Neuronal stem cell (in vitro differentiated cells): ENCODE measurements around the gene C4orf33.

Experiments used
- DNase-seq: peaks from one replicate; pipeline ENCODE4 v3.0.0-alpha.2; 2013; ENCODE audit warnings: low spot score
- H2AFZ ChIP-seq: one replicate; pipeline ENCODE4 v1.6.1; 2013; ENCODE audit warnings: mild to moderate bottlenecking, low read length, inconsistent platforms
- H2AK5ac ChIP-seq: 2 replicates; pipeline ENCODE4 v1.6.1; 2013; ENCODE audit warnings: low read depth, mild to moderate bottlenecking, inconsistent platforms, low read length, moderate library complexity, mixed read lengths
- H2BK120ac ChIP-seq: 2 replicates; pipeline ENCODE4 v1.6.1; 2013; ENCODE audit warnings: low read depth, mild to moderate bottlenecking, inconsistent platforms, low read length, moderate library complexity, mixed read lengths
- H2BK12ac ChIP-seq: one replicate; pipeline ENCODE4 v1.6.1; 2013; ENCODE audit warnings: low read length, inconsistent platforms
- H2BK15ac ChIP-seq: 2 replicates; pipeline ENCODE4 v1.6.1; 2013; ENCODE audit warnings: mild to moderate bottlenecking, low read length, inconsistent platforms, mixed read lengths
- H2BK5ac ChIP-seq: one replicate; pipeline ENCODE4 v1.6.1; 2013; ENCODE audit warnings: inconsistent platforms, mild to moderate bottlenecking, low read length, moderate library complexity
- H3K14ac ChIP-seq: one replicate; pipeline ENCODE4 v1.6.1; 2013; ENCODE audit warnings: low read length, inconsistent platforms
- H3K18ac ChIP-seq: 2 replicates; pipeline ENCODE4 v1.6.1; 2013; ENCODE audit warnings: low read length, inconsistent platforms
- H3K23ac ChIP-seq: 2 replicates; pipeline ENCODE4 v1.6.1; 2013; ENCODE audit warnings: low read depth, mild to moderate bottlenecking, mixed read lengths, low read length, inconsistent platforms; ENCODE audit not compliant: poor library complexity
- H3K27ac ChIP-seq: replicated peaks from 3 replicates; pipeline ENCODE4 v1.5.1; 2013; ENCODE audit warnings: low read length, inconsistent platforms
- H3K27me3 ChIP-seq, 3 experiments: 2 replicates each; pipeline ENCODE4 v1.6.1; 2013; ENCODE audit warnings: low read length in 3 of 3, mild to moderate bottlenecking in 2 of 3, inconsistent platforms in 1 of 3, low read depth in 1 of 3, mixed read lengths in 1 of 3, moderate library complexity in 1 of 3; ENCODE audit not compliant: control insufficient read depth in 3 of 3, insufficient read depth in 3 of 3
- H3K36me3 ChIP-seq, 2 donors: replicated peaks in 1 of 2; 2 replicates each; pipeline ENCODE4 v1.6.1; 2013; ENCODE audit warnings: low read length in 2 of 2; ENCODE audit not compliant: control insufficient read depth in 2 of 2, insufficient read depth in 2 of 2
- H3K4ac ChIP-seq: 2 replicates; pipeline ENCODE4 v1.6.1; 2013; ENCODE audit warnings: inconsistent platforms, mild to moderate bottlenecking, low read length, moderate library complexity
- H3K4me1 ChIP-seq, 2 donors: 1 replicate in 1 of 2; 2 replicates in 1 of 2; pipeline ENCODE4 v1.6.1; 2013; ENCODE audit warnings: low read length in 2 of 2, low read depth in 1 of 2; ENCODE audit not compliant: control insufficient read depth in 2 of 2, insufficient read depth in 1 of 2
- H3K4me2 ChIP-seq: one replicate; pipeline ENCODE4 v1.6.1; 2013; ENCODE audit warnings: mild to moderate bottlenecking, low read length, inconsistent platforms; ENCODE audit not compliant: insufficient read depth, poor library complexity, severe bottlenecking
- H3K4me3 ChIP-seq, 2 donors: 2 replicates each; pipeline ENCODE4 v1.5.1; 2013; ENCODE audit warnings: low read length in 2 of 2, mild to moderate bottlenecking in 2 of 2, inconsistent platforms in 1 of 2, moderate library complexity in 1 of 2
- H3K79me1 ChIP-seq: one replicate; pipeline ENCODE4 v1.6.1; 2013; ENCODE audit warnings: low read depth, mild to moderate bottlenecking, inconsistent platforms, low read length, moderate library complexity
- H3K9ac ChIP-seq: one replicate; pipeline ENCODE4 v1.6.1; 2013; ENCODE audit warnings: mild to moderate bottlenecking, low read depth, low read length, inconsistent platforms; ENCODE audit not compliant: poor library complexity
- H3K9me3 ChIP-seq, 2 donors: replicated peaks in 1 of 2; 2 replicates each; pipeline versions ENCODE3 to v1.6.1; 2013; ENCODE audit warnings: low read length in 2 of 2, mild to moderate bottlenecking in 2 of 2, inconsistent platforms in 1 of 2, low read depth in 1 of 2, mixed read lengths in 1 of 2, moderate library complexity in 1 of 2; ENCODE audit not compliant: control insufficient read depth in 2 of 2, insufficient read depth in 1 of 2
- H4K8ac ChIP-seq: one replicate; pipeline ENCODE4 v1.6.1; 2013; ENCODE audit warnings: low read depth, mild to moderate bottlenecking, inconsistent platforms, low read length, moderate library complexity
- H4K91ac ChIP-seq: one replicate; pipeline ENCODE4 v1.6.1; 2013; ENCODE audit warnings: low read length, low read depth, mild to moderate bottlenecking, inconsistent platforms; ENCODE audit not compliant: poor library complexity
- WGBS, 2 donors: extraction: QIAGEN DNeasy Blood & Tissue Kit; methylation state at CpG; one replicate each; pipeline ENCODE4 v1.1.7; 2013; ENCODE audit warnings: missing lambda C conversion rate in 2 of 2, mixed read lengths in 1 of 2; ENCODE audit not compliant: insufficient read length in 2 of 2, insufficient replicate concordance in 1 of 2; ENCODE audit errors: extremely low coverage in 2 of 2; 5-methylcytosine and 5-hydroxymethylcytosine counted together

The C4orf33 gene

GRCh38 chr4:129093191-129093920 is 2.6 kb upstream of the C4orf33 start, which contains the start of gene SCLT1:
TSS of gene SCLT1 (minus strand) at chr4:129093539. CDS start at chr4:129093103, 436 bp downstream.
- peak within 1 kb of the TSS; percentile 79 for H3K27ac ChIP-seq
- H2BK12ac ChIP-seq, result no peak within 1 kb of the TSS
- peak within 1 kb of the TSS; percentile 82 for H3K9ac ChIP-seq
- H3K4me3 ChIP-seq, result peak within 1 kb of the TSS; percentile 80 to 94
- H3K79me1 ChIP-seq, result no peaks in the 10 kb centered on the region
- H4K8ac ChIP-seq, result no peak within 1 kb of the TSS
- peak within 1 kb of the TSS; percentile 47 for H2BK5ac ChIP-seq
- H2BK15ac ChIP-seq, result no peak within 1 kb of the TSS
- H3K4ac ChIP-seq, result no peak within 1 kb of the TSS
- H3K23ac ChIP-seq, result peak within 1 kb of the TSS; percentile 92
- no peaks in the 10 kb centered on the region for H3K27me3 ChIP-seq
- H2BK120ac ChIP-seq, result no peak within 1 kb of the TSS
- H3K14ac ChIP-seq, result no peak within 1 kb of the TSS
- peak within 1 kb of the TSS; percentile 42 for H3K4me2 ChIP-seq
- H3K4me1 ChIP-seq, result peaks cover 0 to 3% of the 10 kb centered on the region in 2 donors
- H4K91ac ChIP-seq, result no peak within 1 kb of the TSS
- WGBS, 2 donors, result no CpG with 5 or more reads among the region's 57 CpGs
- H2AK5ac ChIP-seq, result no peak within 1 kb of the TSS
- H3K18ac ChIP-seq, result peak within 1 kb of the TSS; percentile 22
- H3K9me3 ChIP-seq, result peaks cover 0 to 5% of the 10 kb centered on the region in 2 donors
- H2AFZ ChIP-seq, result peak within 1 kb of the TSS; percentile 98
- no peaks in the 10 kb centered on the region for H3K36me3 ChIP-seq
- DNase-seq, result peak; percentile 94

- WGBS, 2 donors, result no CpG with 5 or more reads among the region's 3 CpGs
- no peak overlapping the region for H3K23ac ChIP-seq
- no peak overlapping the region for H2AFZ ChIP-seq
- no peaks in the 10 kb centered on the region for H3K27me3 ChIP-seq
- no peak overlapping the region for H2AK5ac ChIP-seq
- H3K14ac ChIP-seq, result no peak overlapping the region
- H3K9me3 ChIP-seq, result peaks cover 0 to 5% of the 10 kb centered on the region in 2 donors
- H4K8ac ChIP-seq, result no peak overlapping the region
- H2BK120ac ChIP-seq, result no peak overlapping the region
- no peak overlapping the region for H3K4me3 ChIP-seq
- peaks cover 0 to 3% of the 10 kb centered on the region in 2 donors for H3K4me1 ChIP-seq
- no peak overlapping the region for H2BK5ac ChIP-seq
- H3K4ac ChIP-seq, result no peak overlapping the region
- H2BK12ac ChIP-seq, result no peak overlapping the region
- H3K79me1 ChIP-seq, result no peaks in the 10 kb centered on the region
- no peak for DNase-seq
- no peak overlapping the region for H3K27ac ChIP-seq
- H3K18ac ChIP-seq, result no peak overlapping the region
- H3K36me3 ChIP-seq, result no peaks in the 10 kb centered on the region
- H4K91ac ChIP-seq, result no peak overlapping the region
- H2BK15ac ChIP-seq, result no peak overlapping the region
- H3K9ac ChIP-seq, result no peak overlapping the region
- H3K4me2 ChIP-seq, result no peak overlapping the region
These were observed 1.6 kb upstream of the C4orf33 start for GRCh38 chr4:129094347-129094746.

GRCh38 chr4:129098531-129099001 is 2.6 kb downstream of the C4orf33 start:
- Histone ChIP-seq H3K27ac (no peak overlapping the region), H4K8ac (no peak overlapping the region), H3K4me3 (no peak overlapping the region), H3K14ac (no peak overlapping the region), H2AFZ (peak overlapping the region; percentile 67), H2AK5ac (no peak overlapping the region), H3K36me3 (peaks cover 0 to 2% of the 10 kb centered on the region in 2 donors), H4K91ac (no peak overlapping the region), H3K27me3 (no peaks in the 10 kb centered on the region), H2BK12ac (no peak overlapping the region), H3K4ac (no peak overlapping the region), H3K23ac (no peak overlapping the region), H3K9me3 (no peaks in the 10 kb centered on the region), H3K4me1 (peaks cover 0 to 2% of the 10 kb centered on the region in 2 donors), H2BK5ac (no peak overlapping the region), H3K79me1 (no peaks in the 10 kb centered on the region), H3K4me2 (no peak overlapping the region), H3K18ac (no peak overlapping the region), H2BK120ac (no peak overlapping the region), H3K9ac (no peak overlapping the region), H2BK15ac (no peak overlapping the region)
- no peak for DNase-seq

- H4K91ac ChIP-seq, result no peak overlapping the region
- H2BK12ac ChIP-seq, result no peak overlapping the region
- no peak overlapping the region for H2BK15ac ChIP-seq
- H3K23ac ChIP-seq, result no peak overlapping the region
- no peak overlapping the region for H2BK120ac ChIP-seq
- no peak overlapping the region for H3K4ac ChIP-seq
- no peak overlapping the region for H3K14ac ChIP-seq
- no peak overlapping the region for H3K27ac ChIP-seq
- no peak overlapping the region for H2AFZ ChIP-seq
- no peak overlapping the region for H3K4me3 ChIP-seq
- H2BK5ac ChIP-seq, result no peak overlapping the region
- no peak for DNase-seq
- no peaks in the 10 kb centered on the region for H3K27me3 ChIP-seq
- H3K4me1 ChIP-seq, result peaks cover 0 to 5% of the 10 kb centered on the region in 2 donors
- H4K8ac ChIP-seq, result no peak overlapping the region
- no peaks in the 10 kb centered on the region for H3K9me3 ChIP-seq
- no peaks in the 10 kb centered on the region for H3K79me1 ChIP-seq
- no peak overlapping the region for H2AK5ac ChIP-seq
- H3K36me3 ChIP-seq, result no peaks in the 10 kb centered on the region
- no peak overlapping the region for H3K18ac ChIP-seq
- H3K4me2 ChIP-seq, result no peak overlapping the region
- H3K9ac ChIP-seq, result no peak overlapping the region
- WGBS, 2 donors, result no CpG with 5 or more reads among the region's 3 CpGs
These were observed 14.2 kb downstream of the C4orf33 start for GRCh38 chr4:129109965-129110824.
